Lung microvascular endothelial cell (primary cell): Measurements from ENCODE around the gene DHRS9. TPM values are rescaled to one million over a fixed set of nuclear protein-coding genes. Genes with fewer than 3 reads are reported as not detected.
"Not testable (repeated sequence)": the region's sequence is repeated elsewhere in the genome, so short reads cannot be mapped to it uniquely, and the experiment has no call there.

ENCODE experiments used
- DNase-seq, 2 donors: peaks; one replicate each; pipeline versions ENCODE4 v3.0.0 to v3.0.0-alpha.2; 2010; ENCODE audit warnings: low read depth in 2 of 2
- total RNA-seq: library from RNA; depleted of rRNA; stranded (reverse); fragments of >200 nt; gene quantifications from 2 replicates; pipeline ENCODE4 v1.2.1, GENCODE V29; 2014

DHRS9 gene
- total RNA-seq, 1 donor from 2014 or later, result not detected

- peak; percentile 70 to 74 for DNase-seq
Observed at GRCh38 chr2:169131587-169132512, 62.5 kb downstream of the DHRS9 start.

DNA sequence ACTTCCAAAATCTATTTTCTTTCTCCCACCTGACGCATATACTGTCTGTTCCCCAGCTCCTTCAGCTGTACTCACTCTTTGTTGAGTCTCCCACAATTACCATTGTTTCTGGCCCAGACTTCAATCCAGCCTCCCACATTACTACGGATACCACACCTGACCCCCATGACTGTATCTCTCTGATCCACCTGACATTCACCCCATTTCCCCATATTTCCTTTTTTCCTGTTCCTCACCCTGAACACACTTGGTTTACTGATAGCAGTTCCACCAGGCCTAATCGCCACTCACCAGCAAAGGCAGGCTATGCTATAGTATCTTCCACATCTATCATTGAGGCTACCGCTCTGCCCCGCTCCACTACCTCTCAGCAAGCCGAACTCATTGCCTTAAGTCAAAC, 64.9 kb downstream of the DHRS9 start:
- not testable (repeated sequence) for DNase-seq

- DNase-seq, result not testable (repeated sequence)
Observed at GRCh38 chr2:169136428-169136827, 67.1 kb downstream of the DHRS9 start.

DNA sequence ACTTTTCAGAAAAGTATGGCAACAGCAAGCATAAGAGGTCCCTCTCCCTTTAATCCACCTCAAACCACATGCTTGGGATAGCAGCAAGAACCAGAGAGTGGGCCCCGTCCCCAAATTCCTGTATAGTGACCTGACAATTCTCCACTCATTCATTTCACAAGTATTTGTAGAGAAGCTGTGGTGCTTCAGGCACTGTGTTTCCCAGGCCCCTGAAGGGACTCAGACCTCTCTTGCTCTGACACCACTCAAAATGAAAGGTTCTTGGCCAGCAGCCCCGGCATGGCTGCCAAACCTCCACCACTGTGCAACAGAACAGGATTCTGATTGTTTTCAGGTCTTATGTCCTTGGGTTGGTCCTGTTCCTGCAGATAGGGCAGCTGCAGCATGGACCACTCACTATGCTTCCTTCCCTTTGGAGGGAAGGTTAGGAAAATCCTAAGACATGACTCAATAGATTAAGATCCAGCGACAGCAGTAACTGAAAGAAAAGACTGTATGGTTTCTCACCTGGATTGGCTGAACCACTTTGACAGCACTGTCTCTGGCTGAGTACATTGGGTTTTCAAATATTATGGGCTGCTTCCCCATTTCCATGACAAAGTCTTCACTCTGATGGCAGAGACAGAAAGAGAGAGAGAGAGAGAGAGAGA, 67.6 kb downstream of the DHRS9 start:
- peak; percentile 17 to 50 for DNase-seq

- no peak for DNase-seq
Observed at GRCh38 chr2:169137924-169138323, 68.6 kb downstream of the DHRS9 start.

DNA sequence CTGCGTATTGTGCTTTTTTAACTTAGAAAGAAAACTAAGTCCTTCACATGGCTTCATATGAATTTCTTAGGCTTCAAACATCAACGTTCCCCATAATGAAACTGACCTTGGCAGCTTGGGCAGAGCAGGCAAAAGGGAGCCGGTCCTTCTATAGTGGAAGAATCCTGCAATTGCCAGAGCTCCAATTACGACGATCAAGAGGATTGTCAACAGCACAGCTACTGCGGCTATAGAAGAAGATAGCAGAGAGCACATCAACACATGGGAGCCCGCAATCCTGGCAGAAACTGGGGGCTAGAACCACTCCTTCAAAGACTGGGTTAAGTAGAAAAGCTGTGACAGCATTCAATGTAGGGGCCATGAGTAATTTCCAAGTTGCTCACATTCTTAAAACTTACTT, 69.8 kb downstream of the DHRS9 start:
- no peak for DNase-seq

DNA sequence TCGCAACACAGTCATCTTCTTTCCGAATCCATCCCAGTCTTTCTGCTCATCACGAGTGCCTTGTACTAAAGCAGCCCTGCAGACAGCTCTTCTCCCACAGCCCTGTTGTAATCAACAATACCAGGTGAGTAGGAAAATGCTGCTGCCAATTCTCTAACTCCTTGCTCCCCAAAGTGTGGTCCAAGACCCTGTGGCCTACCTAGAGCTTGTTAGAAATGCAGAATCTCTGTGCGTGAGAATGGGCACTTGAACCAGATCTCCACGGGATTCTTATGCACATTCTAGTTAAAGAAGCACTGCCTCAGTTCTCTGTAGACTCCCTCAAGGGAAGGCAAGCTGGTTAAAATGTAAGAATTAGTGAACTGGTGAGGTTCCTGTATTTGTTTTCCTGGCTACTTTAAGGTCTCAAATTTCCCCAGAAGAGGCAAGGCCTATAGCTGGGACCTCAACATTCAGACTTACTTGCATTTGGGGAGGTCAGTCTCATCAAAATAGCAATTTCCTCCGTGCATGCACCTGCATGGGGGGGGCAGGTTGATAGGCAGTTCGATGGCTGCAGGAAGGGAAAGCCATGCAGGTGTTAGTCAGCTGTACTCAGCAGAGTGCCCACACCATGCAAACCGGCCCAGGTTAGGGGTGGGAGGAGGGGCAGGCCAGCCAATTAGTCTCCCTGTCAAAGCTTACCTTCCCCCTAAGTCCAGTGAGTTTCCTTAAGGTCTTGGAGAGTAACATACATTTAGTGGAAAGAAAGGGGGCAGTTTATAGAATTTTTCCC, 70.8 kb downstream of the DHRS9 start:
- DNase-seq, result no peak

GRCh38 chr2:169141713-169142352, 72.5 kb downstream of the DHRS9 start:
- DNase-seq, result peak; percentile 64 to 66

- no peak for DNase-seq
Observed at GRCh38 chr2:169143998-169144397, 74.6 kb downstream of the DHRS9 start.

Other genes starting within 250 kb of the DHRS9 start
- gene SPC25, start 179.1 kb upstream of the DHRS9 start, total RNA-seq, result 0.79 and 2.8 TPM in 2 replicates
- not detected in 2 replicates for gene G6PC2, start 168.3 kb upstream of the DHRS9 start, total RNA-seq
- gene ABCB11, start 38.2 kb upstream of the DHRS9 start, total RNA-seq, result under 0.01 TPM in 1 of 2 replicates, not detected in the other